PC-9 (cell line): ENCODE results near the gene OSM. TPM values are rescaled to one million over a fixed set of nuclear protein-coding genes. Genes with fewer than 3 reads are reported as not detected.

Source experiments
- BruUV-seq: library from RNA; stranded (reverse); fragments of 400-500 nt; replicated peaks from 2 replicates; lab custom pipeline; 2021; lab: Mats Ljungman, UMichigan
- CTCF ChIA-PET: fragments of 300-600 bp; sonication (Branson Sonifier 250); formaldehyde crosslinking; loops from one replicate; lab custom pipeline; 2022; ENCODE audit warnings: antibody characterized with exemption; lab: Charles Lee
- POLR2A ChIA-PET: fragments of 300-600 bp; sonication (Branson Sonifier 250); formaldehyde crosslinking; loops from one replicate; lab custom pipeline; 2022; ENCODE audit warnings: antibody characterized with exemption; ENCODE audit not compliant: unreplicated experiment; lab: Charles Lee
- DNase-seq, 2 experiments: peaks; one replicate each; pipeline versions ENCODE4 v3.0.0 to v3.0.0-alpha.2; 2015 to 2022; ENCODE audit warnings: mixed read lengths in 1 of 2
- H2AFZ ChIP-seq: fragments of 200-600 bp; sonication (generic); 2 replicates; pipeline ENCODE4 v1.8.1; 2017; ENCODE audit warnings: antibody characterized with exemption
- H3F3A ChIP-seq: fragments of 200-600 bp; sonication (generic); 2 replicates; pipeline ENCODE4 v1.8.1; 2017; ENCODE audit warnings: antibody characterized with exemption, mild to moderate bottlenecking, low read depth; ENCODE audit not compliant: insufficient read depth
- H3K27ac ChIP-seq: fragments of 200-600 bp; sonication (generic); 2 replicates; pipeline ENCODE4 v1.6.1; 2016; ENCODE audit warnings: mixed run types
- H3K27me3 ChIP-seq: fragments of 200-600 bp; sonication (generic); 2 replicates; pipeline ENCODE4 v1.6.1; 2016; ENCODE audit warnings: low read depth, mixed run types; ENCODE audit not compliant: insufficient read depth
- H3K36me3 ChIP-seq: fragments of 200-600 bp; sonication (generic); 2 replicates; pipeline ENCODE4 v1.6.1; 2016; ENCODE audit warnings: low read depth, mixed run types
- H3K4me1 ChIP-seq: fragments of 200-600 bp; sonication (generic); replicated peaks from 2 replicates; pipeline ENCODE4 v1.6.1; 2016; ENCODE audit warnings: mixed run types; ENCODE audit not compliant: insufficient read depth
- H3K4me2 ChIP-seq: fragments of 200-600 bp; sonication (generic); 2 replicates; pipeline ENCODE4 v1.6.1; 2017; ENCODE audit warnings: mixed run types
- H3K4me3 ChIP-seq: fragments of 200-600 bp; sonication (generic); 2 replicates; pipeline ENCODE4 v1.6.1; 2016; ENCODE audit warnings: mixed run types
- H3K79me2 ChIP-seq: fragments of 200-600 bp; sonication (generic); 2 replicates; pipeline ENCODE4 v1.6.1; 2017; ENCODE audit warnings: low read depth, mixed run types
- H3K9me2 ChIP-seq: fragments of 200-600 bp; sonication (generic); 2 replicates; pipeline ENCODE4 v1.8.1; 2017; ENCODE audit warnings: mild to moderate bottlenecking; ENCODE audit not compliant: insufficient read depth
- H3K9me3 ChIP-seq: fragments of 200-600 bp; sonication (generic); 2 replicates; pipeline ENCODE4 v1.8.1; 2016; ENCODE audit warnings: low read depth; ENCODE audit not compliant: insufficient read depth
- H4K20me1 ChIP-seq: fragments of 200-600 bp; sonication (generic); 2 replicates; pipeline ENCODE4 v1.8.1; 2017; ENCODE audit not compliant: insufficient read depth
- EZH2 ChIP-seq: fragments of 200-600 bp; sonication (generic); IDR thresholded peaks from 2 replicates; pipeline ENCODE4 v1.8.0; 2017; ENCODE audit warnings: antibody characterized with exemption, low read depth
- intact Hi-C: fragments of 100-400 bp; cut with micrococcal nuclease; formaldehyde crosslinking; loops from one replicate; pipeline ENCODE4 v1.10.0; 2022; ENCODE audit not compliant: unreplicated experiment
- total RNA-seq: library from RNA; stranded (reverse); gene quantifications from 2 replicates; pipeline ENCODE4 v1.2.3, GENCODE V29; 2021
- TF ChIP-seq, protein P1 (sequence below): fragments of 200-600 bp; sonication (generic); conservative IDR thresholded peaks from 2 replicates; pipeline ENCODE4 v1.6.1; 2017; ENCODE audit warnings: mixed run types, antibody characterized with exemption, mild to moderate bottlenecking, moderate library complexity

Gene OSM
- total RNA-seq, 1 experiment from 2014 or later: not detected

DNA sequence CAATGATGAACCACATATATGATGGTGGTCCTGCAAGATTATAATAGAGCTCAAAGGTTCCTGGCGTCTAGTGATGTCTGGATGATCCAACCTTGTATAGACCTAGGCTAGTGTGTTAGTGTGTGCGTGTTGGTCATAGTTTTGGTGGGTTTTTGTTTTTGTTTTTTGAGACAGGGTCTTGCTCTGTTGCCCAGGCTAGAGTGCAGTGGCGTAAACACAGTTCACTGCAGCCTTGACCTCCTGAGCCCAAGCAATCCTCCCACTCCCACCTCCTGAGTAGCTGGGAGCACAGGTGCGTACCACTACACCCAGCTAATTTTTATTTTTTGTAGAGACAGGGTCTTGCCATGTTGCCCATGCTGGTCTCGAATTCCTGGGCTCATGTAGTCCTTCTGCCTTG lies 13.3 kb upstream of the OSM start:
- CTCF ChIA-PET: interaction anchor here (0.5 to 1.1 kb wide), 2 partner anchors 107 to 1476 kb away, joined by 3 to 4 read pairs; partner anchors contain the start of gene RNF215
- H3K9me3 ChIP-seq: no peaks in the 10 kb centered on the region

DNA sequence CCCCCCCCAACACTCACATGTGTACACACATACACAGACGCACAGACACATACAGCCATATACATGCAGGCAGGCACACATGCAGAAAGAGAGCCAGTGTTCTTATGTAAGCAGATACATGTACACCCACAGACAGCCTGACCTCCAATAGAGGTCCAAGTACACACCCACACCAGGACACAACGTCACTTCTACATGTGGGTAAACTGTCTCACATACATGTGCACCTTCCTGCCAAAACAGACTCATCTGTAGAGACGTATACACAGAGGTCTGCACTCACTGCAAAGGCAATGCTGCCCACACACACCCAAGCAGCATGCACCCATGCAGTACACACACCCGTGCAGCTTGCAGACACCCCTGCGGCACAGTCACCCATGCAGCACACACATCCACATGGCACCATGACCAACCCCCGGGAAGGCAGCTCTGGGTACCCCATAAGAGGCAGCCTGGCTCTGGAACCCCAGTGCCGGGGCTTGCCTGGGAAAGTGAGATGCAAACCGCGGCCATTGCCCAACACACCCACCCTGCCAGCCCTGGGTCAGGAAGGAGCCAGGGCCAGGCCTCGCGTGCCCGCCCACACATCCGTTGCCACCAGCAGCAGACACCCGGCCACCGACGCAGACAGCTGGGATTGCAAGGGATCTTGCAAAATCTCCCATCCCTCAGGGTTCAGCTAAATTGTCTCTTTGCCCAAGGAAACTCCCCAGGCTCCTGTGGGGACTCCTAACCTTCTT lies 12.6 kb upstream of the OSM start:
- POLR2A ChIA-PET: no interaction called here
- Histone ChIP-seq H3K4me1 (no peaks in the 10 kb centered on the region), H3K36me3 (no peaks in the 10 kb centered on the region), H3K4me3 (no peak overlapping the region), H3K27me3 (no peaks in the 10 kb centered on the region), H3F3A (peaks cover 9% of the 10 kb centered on the region), H3K4me2 (no peak overlapping the region), H2AFZ (no peak overlapping the region), H3K79me2 (no peaks in the 10 kb centered on the region), H3K9me2 (no peaks in the 10 kb centered on the region), H3K9me3 (no peaks in the 10 kb centered on the region), H3K27ac (no peak overlapping the region), H4K20me1 (no peaks in the 10 kb centered on the region)
- CTCF ChIA-PET: interaction anchor here (0.5 to 1.1 kb wide), 2 partner anchors 108 to 1477 kb away, joined by 3 to 4 read pairs; partner anchors contain the start of gene RNF215
- intact Hi-C loops: no loop called here
- BruUV-seq: no TSS peak
- TF ChIP-seq, protein P1, sequence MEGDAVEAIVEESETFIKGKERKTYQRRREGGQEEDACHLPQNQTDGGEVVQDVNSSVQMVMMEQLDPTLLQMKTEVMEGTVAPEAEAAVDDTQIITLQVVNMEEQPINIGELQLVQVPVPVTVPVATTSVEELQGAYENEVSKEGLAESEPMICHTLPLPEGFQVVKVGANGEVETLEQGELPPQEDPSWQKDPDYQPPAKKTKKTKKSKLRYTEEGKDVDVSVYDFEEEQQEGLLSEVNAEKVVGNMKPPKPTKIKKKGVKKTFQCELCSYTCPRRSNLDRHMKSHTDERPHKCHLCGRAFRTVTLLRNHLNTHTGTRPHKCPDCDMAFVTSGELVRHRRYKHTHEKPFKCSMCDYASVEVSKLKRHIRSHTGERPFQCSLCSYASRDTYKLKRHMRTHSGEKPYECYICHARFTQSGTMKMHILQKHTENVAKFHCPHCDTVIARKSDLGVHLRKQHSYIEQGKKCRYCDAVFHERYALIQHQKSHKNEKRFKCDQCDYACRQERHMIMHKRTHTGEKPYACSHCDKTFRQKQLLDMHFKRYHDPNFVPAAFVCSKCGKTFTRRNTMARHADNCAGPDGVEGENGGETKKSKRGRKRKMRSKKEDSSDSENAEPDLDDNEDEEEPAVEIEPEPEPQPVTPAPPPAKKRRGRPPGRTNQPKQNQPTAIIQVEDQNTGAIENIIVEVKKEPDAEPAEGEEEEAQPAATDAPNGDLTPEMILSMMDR: no peak
- no peak for TF ChIP-seq EZH2
- DNase-seq: no peak

More for the DNA sequence above, 13.3 kb upstream of the OSM start:
- H3K27ac ChIP-seq: no peak overlapping the region
- intact Hi-C loops: no loop called here
- POLR2A ChIA-PET: interaction anchor here (0.6 to 0.8 kb wide), 2 partner anchors 15 to 1372 kb away, joined by 3 to 5 read pairs; no protein-coding TSS in a partner anchor
- no peak overlapping the region for H3K4me2 ChIP-seq
- no peaks in the 10 kb centered on the region for H3K27me3 ChIP-seq
- no peak overlapping the region for H3K4me3 ChIP-seq
- no peak overlapping the region for H2AFZ ChIP-seq
- H3K4me1 ChIP-seq: no peaks in the 10 kb centered on the region
- H3K9me2 ChIP-seq: no peaks in the 10 kb centered on the region
- no peaks in the 10 kb centered on the region for H4K20me1 ChIP-seq
- TF ChIP-seq, protein P1: no peak
- H3K79me2 ChIP-seq: no peaks in the 10 kb centered on the region
- DNase-seq: no peak
- peaks cover 9% of the 10 kb centered on the region for H3F3A ChIP-seq
- no peaks in the 10 kb centered on the region for H3K36me3 ChIP-seq
- BruUV-seq: no TSS peak

DNA sequence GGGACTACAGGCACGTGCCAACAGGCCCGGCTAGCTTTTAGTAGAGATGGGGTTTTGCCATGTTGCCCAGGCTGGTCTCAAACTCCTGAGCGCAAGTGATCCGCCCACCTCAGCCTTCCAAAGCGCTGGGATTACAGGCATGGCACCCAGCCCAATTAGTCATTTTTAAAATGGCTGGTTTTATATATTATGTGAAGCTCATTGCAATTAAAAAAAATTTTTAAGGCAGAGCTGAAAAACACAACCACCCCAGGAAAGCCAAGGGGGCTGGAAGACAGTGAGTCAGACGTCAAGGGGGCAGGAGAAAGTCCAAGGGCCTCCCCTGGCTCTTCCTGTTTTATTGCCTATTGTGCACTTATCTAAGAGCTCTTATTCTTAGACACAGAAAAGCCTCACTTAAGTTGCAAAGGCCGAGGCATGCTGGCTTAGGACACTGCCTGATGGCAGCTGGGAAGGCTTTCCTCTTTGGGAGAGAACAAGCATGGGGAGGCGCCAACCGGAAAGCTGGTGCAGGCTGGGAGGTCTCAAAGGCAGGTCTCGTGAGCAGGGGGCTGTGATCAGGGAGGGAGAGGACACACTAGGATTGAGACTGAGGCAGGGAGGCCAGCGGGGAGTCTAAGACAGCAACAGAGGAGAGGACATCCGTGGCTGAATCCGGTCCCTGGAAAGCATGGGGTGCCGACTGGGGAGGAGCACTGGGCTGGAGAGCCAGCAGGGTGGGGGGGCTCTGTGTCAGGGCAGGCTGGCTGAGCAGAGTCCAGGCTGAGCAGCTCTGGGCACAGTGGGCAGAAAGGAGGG lies 11.1 kb upstream of the OSM start:
- CTCF ChIA-PET: interaction anchor here (0.6 to 2.5 kb wide), 6 partner anchors 8 to 325 kb away, joined by 3 to 7 read pairs (median 4); no protein-coding TSS in a partner anchor
- H3K27me3 ChIP-seq: no peaks in the 10 kb centered on the region
- H3K36me3 ChIP-seq: no peaks in the 10 kb centered on the region
- H3K27ac ChIP-seq: no peak overlapping the region
- BruUV-seq: no TSS peak
- H3K4me1 ChIP-seq: no peaks in the 10 kb centered on the region
- TF ChIP-seq EZH2: no peak
- TF ChIP-seq, protein P1: no peak
- no peaks in the 10 kb centered on the region for H3K79me2 ChIP-seq
- intact Hi-C loops: no loop called here
- H3F3A ChIP-seq: peaks cover 9% of the 10 kb centered on the region
- POLR2A ChIA-PET: interaction anchor here (0.6 to 0.9 kb wide), 2 partner anchors 79 to 1477 kb away, joined by 3 to 7 read pairs; partner anchors contain the start of genes CCDC157, SF3A1 and XBP1
- H2AFZ ChIP-seq: no peak overlapping the region
- H4K20me1 ChIP-seq: no peaks in the 10 kb centered on the region
- no peaks in the 10 kb centered on the region for H3K9me2 ChIP-seq
- DNase-seq: peak in 1 of 2 experiments; percentile 54
- H3K9me3 ChIP-seq: no peaks in the 10 kb centered on the region
- H3K4me3 ChIP-seq: no peak overlapping the region
- no peak overlapping the region for H3K4me2 ChIP-seq
